Subcutaneous adipose tissue (tissue), 4 donors: ENCODE measurements around the gene ETV7. TPM values are rescaled to one million over a fixed set of nuclear protein-coding genes. Genes with fewer than 3 reads are reported as not detected.

Source experiments
- total RNA-seq, 4 donors: library from RNA; depleted of rRNA; stranded (reverse); fragments of >200 nt; gene quantifications; one replicate each; pipeline ENCODE4 v1.1.0, GENCODE V29; 2016
- TF ChIP-seq, protein P1 (sequence below): fragments of 450-650 bp; IDR thresholded peaks from one replicate; pipeline ENCODE4 v1.5.1; 2016; ENCODE audit warnings: low read depth, mild to moderate bottlenecking, control low read depth, antibody characterized with exemption, moderate library complexity

ETV7 gene
- total RNA-seq, 4 donors from 2014 or later = 0.44 to 1.6 (median 0.54) TPM

DNA sequence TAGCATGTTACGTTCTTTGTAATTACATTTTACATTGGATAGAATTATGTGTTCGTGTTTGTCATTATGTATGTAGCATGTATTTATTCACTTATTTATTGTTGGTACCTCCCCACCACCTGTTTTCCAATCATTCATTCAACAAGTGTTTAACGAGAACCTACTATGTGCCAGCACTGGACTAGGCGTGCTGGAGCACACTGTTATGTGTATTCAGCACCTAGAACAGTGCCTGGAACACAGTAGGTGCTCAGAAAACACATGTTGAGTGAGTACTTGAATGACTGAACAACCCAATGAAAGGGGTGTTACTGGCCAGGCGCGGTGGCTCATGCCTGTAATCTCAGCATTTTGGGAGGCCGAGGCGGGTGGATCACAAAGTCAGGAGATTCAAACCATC is 11.3 kb downstream of the ETV7 start:
- TF ChIP-seq, protein P1, sequence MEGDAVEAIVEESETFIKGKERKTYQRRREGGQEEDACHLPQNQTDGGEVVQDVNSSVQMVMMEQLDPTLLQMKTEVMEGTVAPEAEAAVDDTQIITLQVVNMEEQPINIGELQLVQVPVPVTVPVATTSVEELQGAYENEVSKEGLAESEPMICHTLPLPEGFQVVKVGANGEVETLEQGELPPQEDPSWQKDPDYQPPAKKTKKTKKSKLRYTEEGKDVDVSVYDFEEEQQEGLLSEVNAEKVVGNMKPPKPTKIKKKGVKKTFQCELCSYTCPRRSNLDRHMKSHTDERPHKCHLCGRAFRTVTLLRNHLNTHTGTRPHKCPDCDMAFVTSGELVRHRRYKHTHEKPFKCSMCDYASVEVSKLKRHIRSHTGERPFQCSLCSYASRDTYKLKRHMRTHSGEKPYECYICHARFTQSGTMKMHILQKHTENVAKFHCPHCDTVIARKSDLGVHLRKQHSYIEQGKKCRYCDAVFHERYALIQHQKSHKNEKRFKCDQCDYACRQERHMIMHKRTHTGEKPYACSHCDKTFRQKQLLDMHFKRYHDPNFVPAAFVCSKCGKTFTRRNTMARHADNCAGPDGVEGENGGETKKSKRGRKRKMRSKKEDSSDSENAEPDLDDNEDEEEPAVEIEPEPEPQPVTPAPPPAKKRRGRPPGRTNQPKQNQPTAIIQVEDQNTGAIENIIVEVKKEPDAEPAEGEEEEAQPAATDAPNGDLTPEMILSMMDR = no peak

DNA sequence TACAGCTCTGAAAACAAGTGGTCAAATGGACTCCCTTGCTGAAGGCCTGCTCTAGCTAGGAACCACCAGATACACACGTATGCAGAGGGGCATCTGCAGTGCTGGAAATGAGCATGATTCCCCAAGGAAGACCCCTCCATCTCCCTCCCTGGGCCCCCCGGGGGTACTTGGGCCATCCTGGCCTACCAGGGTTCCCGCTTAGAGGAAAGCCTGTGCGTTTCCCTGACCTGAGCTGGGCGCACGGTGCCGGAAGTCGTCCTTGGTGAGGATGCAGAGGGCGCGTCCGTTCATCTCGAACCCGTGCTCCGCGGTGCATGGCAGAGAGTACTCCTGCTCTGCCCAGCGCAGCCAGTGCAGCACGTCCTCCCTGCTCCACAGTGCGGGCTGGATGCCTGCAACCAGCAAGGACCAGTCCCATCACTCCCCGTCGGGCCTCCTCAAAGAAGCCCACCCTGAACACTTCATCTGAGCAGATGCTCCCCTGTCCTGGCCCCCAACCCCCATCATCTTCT is 11.8 kb downstream of the ETV7 start:
- TF ChIP-seq, protein P1 = no peak

DNA sequence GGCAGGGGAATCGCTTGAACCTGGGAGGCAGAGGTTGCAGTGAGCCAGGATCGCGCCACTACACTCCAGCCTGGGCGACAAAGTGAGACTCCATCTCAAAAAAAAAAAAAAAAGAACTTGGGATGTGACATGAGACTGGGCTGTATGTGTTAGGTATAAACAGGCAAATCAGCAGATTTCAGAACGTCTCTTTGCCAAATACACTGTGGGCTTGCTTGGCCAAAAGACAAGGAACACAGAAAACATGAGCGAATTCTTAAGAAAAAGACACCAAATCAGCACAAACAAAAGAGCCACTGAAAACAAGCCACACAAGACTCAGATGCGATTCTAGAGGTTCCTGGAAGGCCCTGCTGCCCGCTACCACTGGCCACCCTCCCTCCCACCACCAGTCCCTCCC is 12.5 kb downstream of the ETV7 start:
- TF ChIP-seq, protein P1 = no peak

DNA sequence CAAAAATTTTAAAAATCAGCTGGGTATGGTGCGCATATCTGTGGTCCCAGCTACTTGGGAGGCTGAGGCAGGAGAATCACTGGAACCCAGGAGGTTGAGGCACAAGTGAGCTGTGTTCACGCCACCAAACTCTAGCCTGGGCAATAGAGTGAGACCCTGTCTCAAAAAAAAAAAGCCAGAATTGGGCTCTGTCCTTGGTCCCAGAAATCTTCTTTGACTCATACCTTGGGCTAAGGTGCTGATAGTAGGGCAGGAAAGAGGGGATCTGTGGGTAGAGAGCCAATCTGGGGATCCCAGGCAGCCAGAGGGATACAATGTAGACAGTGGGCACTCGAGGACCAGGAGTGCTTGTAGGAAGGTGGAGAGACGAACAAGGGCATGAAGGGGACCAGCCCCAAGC is 13.3 kb downstream of the ETV7 start:
- TF ChIP-seq, protein P1 = no peak

DNA sequence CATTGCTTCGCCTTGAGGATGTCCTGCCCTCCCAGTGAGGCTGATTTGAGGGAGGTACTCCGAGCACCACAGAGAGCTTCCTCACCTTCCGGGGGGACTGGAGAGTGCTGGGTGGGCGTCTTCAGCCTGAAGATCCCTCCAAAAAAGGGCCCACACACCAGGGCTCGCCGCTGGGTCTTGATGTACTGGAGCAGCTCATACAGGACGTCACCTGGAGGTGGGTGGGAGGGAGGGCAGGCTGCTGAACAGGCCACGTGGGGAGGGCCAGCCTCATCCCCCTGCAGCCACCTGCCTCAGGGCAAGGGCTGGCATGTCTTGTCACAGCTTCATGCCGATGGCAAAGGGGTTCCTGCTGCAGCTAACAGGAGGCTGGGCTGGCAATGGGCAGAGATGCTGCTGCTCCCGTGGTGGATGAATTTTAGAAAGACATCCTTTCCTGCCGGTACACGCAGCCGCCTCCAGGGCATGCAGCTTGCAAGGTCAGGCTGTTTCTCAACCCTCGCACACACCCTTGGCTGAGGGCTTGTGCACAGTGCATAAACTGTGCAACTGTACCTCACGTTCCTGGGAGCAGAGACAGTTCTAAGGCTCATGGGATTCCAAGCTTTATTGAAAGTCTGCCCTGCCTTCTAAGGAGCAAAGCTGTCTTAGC is 14.0 kb downstream of the ETV7 start:
- TF ChIP-seq, protein P1 = no peak

DNA sequence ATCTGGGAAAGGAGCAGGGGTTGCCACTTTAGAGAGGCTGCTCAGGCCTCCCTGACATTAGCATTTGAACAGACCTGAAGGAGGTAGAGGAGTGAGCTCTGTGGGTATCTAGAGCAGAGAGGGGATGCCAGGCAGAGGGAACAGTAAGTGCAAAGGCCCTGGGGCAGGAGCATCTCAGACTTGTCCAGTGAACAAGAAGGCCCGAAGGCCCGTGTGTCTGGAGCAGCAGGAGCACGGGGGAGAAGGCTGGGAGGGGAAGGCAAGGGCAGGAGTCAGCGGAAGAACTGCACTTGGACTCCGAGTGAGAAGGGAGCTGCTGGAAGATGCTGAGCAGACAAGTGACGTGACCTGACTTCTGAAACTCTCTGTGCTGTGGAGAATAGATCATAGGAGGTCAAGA is 15.4 kb downstream of the ETV7 start:
- TF ChIP-seq, protein P1 = no peak

DNA sequence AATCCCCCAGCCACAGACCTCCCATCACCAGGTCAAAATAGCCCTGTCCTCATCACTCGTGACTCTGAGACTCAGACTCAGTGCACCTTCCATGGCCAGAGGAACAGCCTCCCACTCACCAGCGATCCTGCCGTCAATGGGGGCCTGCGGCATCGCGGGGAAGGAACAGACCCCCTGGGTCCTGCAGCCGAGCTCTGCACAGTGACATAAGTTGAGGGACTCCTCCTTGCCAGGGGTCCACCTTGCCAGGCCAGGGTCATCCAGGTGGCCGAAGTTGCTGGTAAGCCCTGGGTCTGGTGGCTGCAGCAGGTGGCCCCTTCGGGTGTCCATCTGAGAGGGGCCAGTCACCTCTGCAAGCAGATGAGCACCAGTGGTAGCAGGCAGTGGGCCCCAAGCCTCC is 16.3 kb downstream of the ETV7 start:
- TF ChIP-seq, protein P1 = no peak
